Measurements from ENCODE around the gene KLF5. TPM values are rescaled to one million over a fixed set of nuclear protein-coding genes. Genes with fewer than 3 reads are reported as not detected.

KLF5 gene
- total RNA-seq, 1 donor from 2014 or later, result 2.0 TPM

GRCh38 chr13:73065036-73065435 lies 6.2 kb downstream of the KLF5 start:
- H3K4me3 Mint-ChIP-seq, result no peak overlapping the region
- no peaks in the 10 kb centered on the region for H3K9me3 Mint-ChIP-seq
- H3K27me3 Mint-ChIP-seq, result peaks cover 11% of the 10 kb centered on the region
- H3K27ac Mint-ChIP-seq, result no peak overlapping the region
- H3K4me1 Mint-ChIP-seq, result peaks cover 9% of the 10 kb centered on the region
- peaks cover 2% of the 10 kb centered on the region for H3K36me3 Mint-ChIP-seq (ENCODE audit: low read depth)
- no peak for DNase-seq
- intact Hi-C loops (cut with micrococcal nuclease), result no loop called here

GRCh38 chr13:73065665-73066340 lies 7.0 kb downstream of the KLF5 start:
- intact Hi-C loops (cut with micrococcal nuclease), result no loop called here
- Mint-ChIP-seq H3K36me3 (ENCODE audit: low read depth) (peaks cover 2% of the 10 kb centered on the region), H3K4me1 (peaks cover 1% of the 10 kb centered on the region), H3K27ac (no peak overlapping the region), H3K4me3 (no peak overlapping the region), H3K9me3 (no peaks in the 10 kb centered on the region), H3K27me3 (peaks cover 3% of the 10 kb centered on the region)
- DNase-seq, result no peak

- Mint-ChIP-seq H3K36me3 (ENCODE audit: low read depth) (peaks cover 2% of the 10 kb centered on the region), H3K27me3 (peaks cover 3% of the 10 kb centered on the region), H3K4me3 (no peak overlapping the region), H3K9me3 (no peaks in the 10 kb centered on the region), H3K4me1 (peaks cover 7% of the 10 kb centered on the region), H3K27ac (no peak overlapping the region)
- DNase-seq, result no peak
- intact Hi-C loops (cut with micrococcal nuclease), result no loop called here
These were observed 10.5 kb downstream of the KLF5 start for GRCh38 chr13:73069206-73069805.

GRCh38 chr13:73070451-73071098 lies 11.8 kb downstream of the KLF5 start:
- no peak overlapping the region for H3K4me3 Mint-ChIP-seq
- intact Hi-C loops (cut with micrococcal nuclease), result no loop called here
- no peaks in the 10 kb centered on the region for H3K9me3 Mint-ChIP-seq
- H3K27me3 Mint-ChIP-seq, result peaks cover 3% of the 10 kb centered on the region
- H3K36me3 Mint-ChIP-seq (ENCODE audit: low read depth), result no peaks in the 10 kb centered on the region
- peaks cover 9% of the 10 kb centered on the region for H3K4me1 Mint-ChIP-seq
- H3K27ac Mint-ChIP-seq, result no peak overlapping the region
- no peak for DNase-seq

GRCh38 chr13:73072239-73072900 lies 13.6 kb downstream of the KLF5 start:
- no peaks in the 10 kb centered on the region for H3K36me3 Mint-ChIP-seq (ENCODE audit: low read depth)
- intact Hi-C loops (cut with micrococcal nuclease), result no loop called here

GRCh38 chr13:73073050-73073449 lies 14.2 kb downstream of the KLF5 start:
- Mint-ChIP-seq H3K36me3 (ENCODE audit: low read depth) (no peaks in the 10 kb centered on the region), H3K4me3 (no peak overlapping the region), H3K4me1 (peaks cover 9% of the 10 kb centered on the region), H3K27me3 (peaks cover 3% of the 10 kb centered on the region), H3K9me3 (no peaks in the 10 kb centered on the region), H3K27ac (no peak overlapping the region)
- DNase-seq, result no peak
- intact Hi-C loops (cut with micrococcal nuclease), result no loop called here

More at GRCh38 chr13:73072239-73072900, 13.6 kb downstream of the KLF5 start:
- H3K27ac Mint-ChIP-seq, result no peak overlapping the region
- H3K27me3 Mint-ChIP-seq, result peaks cover 3% of the 10 kb centered on the region
- no peaks in the 10 kb centered on the region for H3K9me3 Mint-ChIP-seq
- H3K4me3 Mint-ChIP-seq, result no peak overlapping the region
- peaks cover 9% of the 10 kb centered on the region for H3K4me1 Mint-ChIP-seq
- no peak for DNase-seq

GRCh38 chr13:73074014-73074413 lies 15.2 kb downstream of the KLF5 start:
- no peak for DNase-seq
- peaks cover 3% of the 10 kb centered on the region for H3K27me3 Mint-ChIP-seq
- H3K9me3 Mint-ChIP-seq, result no peaks in the 10 kb centered on the region
- peaks cover 9% of the 10 kb centered on the region for H3K4me1 Mint-ChIP-seq
- intact Hi-C loops (cut with micrococcal nuclease), result no loop called here
- no peak overlapping the region for H3K4me3 Mint-ChIP-seq
- no peaks in the 10 kb centered on the region for H3K36me3 Mint-ChIP-seq (ENCODE audit: low read depth)
- H3K27ac Mint-ChIP-seq, result no peak overlapping the region

GRCh38 chr13:73074926-73075325 lies 16.1 kb downstream of the KLF5 start:
- Mint-ChIP-seq H3K36me3 (ENCODE audit: low read depth) (no peaks in the 10 kb centered on the region), H3K4me1 (peaks cover 9% of the 10 kb centered on the region), H3K4me3 (no peak overlapping the region), H3K27me3 (peaks cover 3% of the 10 kb centered on the region), H3K9me3 (no peaks in the 10 kb centered on the region), H3K27ac (no peak overlapping the region)
- intact Hi-C loops (cut with micrococcal nuclease), result no loop called here
- DNase-seq, result no peak

GRCh38 chr13:73075546-73075945 lies 16.7 kb downstream of the KLF5 start:
- Mint-ChIP-seq H3K9me3 (no peaks in the 10 kb centered on the region), H3K27me3 (peaks cover 3% of the 10 kb centered on the region), H3K4me1 (peaks cover 9% of the 10 kb centered on the region), H3K27ac (no peak overlapping the region), H3K36me3 (ENCODE audit: low read depth) (no peaks in the 10 kb centered on the region), H3K4me3 (no peak overlapping the region)
- intact Hi-C loops (cut with micrococcal nuclease), result no loop called here
- DNase-seq, result no peak

- Mint-ChIP-seq H3K9me3 (no peaks in the 10 kb centered on the region), H3K4me3 (no peak overlapping the region), H3K36me3 (ENCODE audit: low read depth) (no peaks in the 10 kb centered on the region), H3K27ac (no peak overlapping the region), H3K27me3 (peaks cover 2% of the 10 kb centered on the region), H3K4me1 (peaks cover 9% of the 10 kb centered on the region)
- intact Hi-C loops (cut with micrococcal nuclease), result no loop called here
- DNase-seq, result no peak
These were observed 17.1 kb downstream of the KLF5 start for GRCh38 chr13:73075954-73076353.

GRCh38 chr13:73077865-73078264 lies 19.1 kb downstream of the KLF5 start:
- Mint-ChIP-seq H3K27me3 (peaks cover 5% of the 10 kb centered on the region), H3K4me3 (no peak overlapping the region), H3K27ac (no peak overlapping the region), H3K4me1 (peaks cover 9% of the 10 kb centered on the region), H3K9me3 (no peaks in the 10 kb centered on the region), H3K36me3 (ENCODE audit: low read depth) (no peaks in the 10 kb centered on the region)
- intact Hi-C loops (cut with micrococcal nuclease), result no loop called here
- DNase-seq, result no peak

GRCh38 chr13:73079359-73079758 lies 20.6 kb downstream of the KLF5 start:
- Mint-ChIP-seq H3K27me3 (peaks cover 5% of the 10 kb centered on the region), H3K36me3 (ENCODE audit: low read depth) (no peaks in the 10 kb centered on the region), H3K4me3 (no peak overlapping the region), H3K27ac (no peak overlapping the region), H3K9me3 (no peaks in the 10 kb centered on the region), H3K4me1 (peaks cover 2% of the 10 kb centered on the region)
- intact Hi-C loops (cut with micrococcal nuclease), result no loop called here
- no peak for DNase-seq

- H3K27me3 Mint-ChIP-seq, result peaks cover 5% of the 10 kb centered on the region
- no peaks in the 10 kb centered on the region for H3K36me3 Mint-ChIP-seq (ENCODE audit: low read depth)
- no peak for DNase-seq
- intact Hi-C loops (cut with micrococcal nuclease), result no loop called here
- no peak overlapping the region for H3K27ac Mint-ChIP-seq
- H3K4me3 Mint-ChIP-seq, result no peak overlapping the region
- no peaks in the 10 kb centered on the region for H3K4me1 Mint-ChIP-seq
- no peaks in the 10 kb centered on the region for H3K9me3 Mint-ChIP-seq
These were observed 22.6 kb downstream of the KLF5 start for GRCh38 chr13:73081256-73081915.

- intact Hi-C loops (cut with micrococcal nuclease), result no loop called here
- Mint-ChIP-seq H3K27me3 (peaks cover 5% of the 10 kb centered on the region), H3K27ac (no peak overlapping the region), H3K4me3 (no peak overlapping the region), H3K9me3 (no peaks in the 10 kb centered on the region), H3K36me3 (ENCODE audit: low read depth) (no peaks in the 10 kb centered on the region), H3K4me1 (no peaks in the 10 kb centered on the region)
- DNase-seq, result no peak
These were observed 23.7 kb downstream of the KLF5 start for GRCh38 chr13:73082471-73082870.

Data from activated CD4-positive, alpha-beta T cell treated with anti-CD3 and anti-CD28 coated beads, Interleukin-2, amount 10 ng/mL, durations not matched to agents 24 days and 14 days (primary cell).